Measurements from ENCODE around the gene SRF. TPM values are rescaled to one million over a fixed set of nuclear protein-coding genes. Genes with fewer than 3 reads are reported as not detected.
A peak's percentile ranks its signal among the peaks of the same experiment; 100 is the strongest.
"Not testable (repeated sequence)": the region's sequence is repeated elsewhere in the genome, so short reads cannot be mapped to it uniquely, and the experiment has no call there.

Gene SRF
- total RNA-seq, result 10 to 100 TPM; 45.0 to 53.2 TPM

GRCh38 chr6:43170931-43171706, at the start of gene SRF:
TSS of gene SRF (plus strand) at chr6:43171269. CDS start at chr6:43171657, 388 bp downstream.
- CTCF ChIA-PET, result interaction anchor here (0.7 to 2.6 kb wide), 10 partner anchors 9 to 241 kb away, joined by 3 to 12 read pairs (median 4); partner anchors contain the start of genes CNPY3, CUL9, DNPH1 and PEX6
- DNase-seq (peak; percentile 100), ATAC-seq (peak; percentile 74)
- peak within 1 kb of the TSS; percentile 100 for H3K4me3 Mint-ChIP-seq
- peaks cover 40% of the 10 kb centered on the region for H3K4me1 Mint-ChIP-seq
- no peaks in the 10 kb centered on the region for H3K27me3 Mint-ChIP-seq
- peaks cover 15% of the 10 kb centered on the region for H3K36me3 Mint-ChIP-seq
- H3K9me3 Mint-ChIP-seq (ENCODE audit: low read depth), result no peaks in the 10 kb centered on the region
- peak within 1 kb of the TSS; percentile 92 for H3K27ac Mint-ChIP-seq

- no peak overlapping the region for H3K4me3 Mint-ChIP-seq
- no peaks in the 10 kb centered on the region for H3K36me3 Mint-ChIP-seq
- H3K4me1 Mint-ChIP-seq, result no peaks in the 10 kb centered on the region
- DNase-seq, result no peak
- H3K27ac Mint-ChIP-seq, result no peak overlapping the region
- CTCF ChIA-PET, result no interaction called here
- ATAC-seq, result no peak
- peaks cover 7% of the 10 kb centered on the region for H3K27me3 Mint-ChIP-seq
- no peaks in the 10 kb centered on the region for H3K9me3 Mint-ChIP-seq (ENCODE audit: low read depth)
Measured at GRCh38 chr6:43122146-43122545, 48.9 kb upstream of the SRF start.

DNA sequence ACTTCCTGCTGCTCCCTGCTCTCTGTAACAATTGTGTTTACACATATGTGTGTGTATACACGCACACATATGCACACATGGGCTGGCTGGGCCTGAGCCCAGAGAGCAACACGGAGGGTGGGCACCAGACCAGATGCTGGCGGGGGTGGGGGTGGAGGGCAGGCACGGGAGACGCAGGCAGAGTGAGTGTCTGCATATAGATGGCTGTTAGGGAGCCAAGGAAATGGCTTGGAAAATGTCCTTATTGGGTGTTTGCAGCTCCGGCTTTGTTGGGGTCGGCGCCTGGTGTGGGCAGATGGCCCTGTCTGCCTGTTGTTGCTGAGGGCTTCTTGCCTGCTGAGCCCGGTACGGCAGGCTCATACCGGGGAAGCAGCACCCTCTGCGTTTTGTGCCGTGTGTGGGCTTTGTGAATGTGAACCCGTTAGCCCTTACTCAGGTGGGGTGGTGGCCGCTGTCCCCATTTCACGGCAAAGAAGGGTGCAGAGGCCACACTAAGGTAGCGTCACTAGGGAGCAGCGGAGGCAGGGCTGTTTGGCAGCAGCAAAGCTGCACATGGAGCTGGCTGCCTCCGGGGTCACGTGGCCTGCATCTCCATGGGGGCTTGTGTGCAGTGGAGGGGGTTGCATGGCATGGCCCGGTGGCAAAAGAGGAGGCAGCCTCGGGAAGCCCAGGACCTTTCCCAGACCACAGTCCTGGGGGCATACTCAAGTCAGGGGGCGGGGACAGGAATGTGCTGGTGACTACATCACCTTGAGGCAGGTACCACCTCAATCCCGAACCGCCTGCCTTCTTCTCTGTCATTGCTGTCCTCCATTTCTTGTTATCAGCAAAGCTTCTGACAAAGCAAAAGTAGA, 47.4 kb upstream of the SRF start:
- no peak overlapping the region for H3K27ac Mint-ChIP-seq
- no peaks in the 10 kb centered on the region for H3K4me1 Mint-ChIP-seq
- H3K9me3 Mint-ChIP-seq (ENCODE audit: low read depth), result no peaks in the 10 kb centered on the region
- no peak for DNase-seq
- CTCF ChIA-PET, result interaction anchor here (0.7 to 1.4 kb wide), 2 partner anchors 14 to 225 kb away, joined by 3 read pairs; no protein-coding TSS in a partner anchor
- H3K27me3 Mint-ChIP-seq, result peaks cover 7% of the 10 kb centered on the region
- H3K36me3 Mint-ChIP-seq, result no peaks in the 10 kb centered on the region
- no peak overlapping the region for H3K4me3 Mint-ChIP-seq
- ATAC-seq, result no peak

DNA sequence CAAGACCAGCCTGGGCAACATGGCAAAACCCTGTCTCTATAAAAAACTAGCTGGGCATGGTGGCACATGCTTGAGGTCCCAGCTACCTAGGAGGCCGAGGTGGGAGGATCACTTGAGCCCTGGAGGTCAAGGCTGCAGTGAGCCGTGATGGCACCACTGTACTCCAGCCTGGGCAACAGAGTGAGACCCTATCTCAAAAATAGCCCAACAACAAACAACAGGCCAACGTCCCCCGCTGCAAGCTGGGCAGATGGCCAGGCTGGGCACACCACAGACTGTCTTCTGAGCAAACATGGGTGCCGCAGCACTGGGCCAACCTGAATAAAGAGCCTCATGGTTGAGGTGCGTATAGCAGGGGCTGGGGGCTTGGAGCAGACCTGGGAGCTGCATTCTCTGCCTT, 46.6 kb upstream of the SRF start:
- no peaks in the 10 kb centered on the region for H3K9me3 Mint-ChIP-seq (ENCODE audit: low read depth)
- ATAC-seq, result no peak
- H3K36me3 Mint-ChIP-seq, result no peaks in the 10 kb centered on the region
- H3K27me3 Mint-ChIP-seq, result peaks cover 7% of the 10 kb centered on the region
- no peak overlapping the region for H3K4me3 Mint-ChIP-seq
- no peak for DNase-seq
- H3K27ac Mint-ChIP-seq, result no peak overlapping the region
- no peaks in the 10 kb centered on the region for H3K4me1 Mint-ChIP-seq
- CTCF ChIA-PET, result interaction anchor here (0.7 to 1.6 kb wide), 3 partner anchors 15 to 226 kb away, joined by 3 to 6 read pairs (median 3); no protein-coding TSS in a partner anchor

DNA sequence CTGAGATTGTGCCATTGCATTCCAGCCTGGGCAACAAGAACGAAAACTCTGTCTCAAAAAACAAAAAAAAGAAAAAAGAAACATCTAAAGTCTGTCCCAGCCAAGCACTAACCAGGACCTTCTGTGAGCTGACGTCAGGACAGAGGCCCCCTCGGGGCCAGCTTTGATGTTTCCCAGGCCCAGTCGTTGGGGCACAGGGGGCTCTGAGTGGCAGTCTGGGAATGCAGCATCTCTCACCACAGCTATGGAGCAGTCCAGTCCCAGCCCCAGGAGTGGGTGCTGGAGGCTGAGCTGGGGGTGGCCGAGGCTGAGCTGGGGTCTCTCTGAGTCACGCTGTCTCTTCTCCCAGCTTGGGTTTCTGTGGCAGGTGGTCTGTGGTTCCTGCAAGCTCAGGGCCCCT, 46.0 kb upstream of the SRF start:
- ATAC-seq (no peak), DNase-seq (no peak)
- no peak overlapping the region for H3K27ac Mint-ChIP-seq
- H3K27me3 Mint-ChIP-seq, result peaks cover under 1% of the 10 kb centered on the region
- CTCF ChIA-PET, result interaction anchor here (1.4 to 1.6 kb wide), 2 partner anchors 19 to 227 kb away, joined by 3 to 6 read pairs; no protein-coding TSS in a partner anchor
- H3K36me3 Mint-ChIP-seq, result no peaks in the 10 kb centered on the region
- H3K4me3 Mint-ChIP-seq, result no peak overlapping the region
- no peaks in the 10 kb centered on the region for H3K4me1 Mint-ChIP-seq
- H3K9me3 Mint-ChIP-seq (ENCODE audit: low read depth), result no peaks in the 10 kb centered on the region

DNA sequence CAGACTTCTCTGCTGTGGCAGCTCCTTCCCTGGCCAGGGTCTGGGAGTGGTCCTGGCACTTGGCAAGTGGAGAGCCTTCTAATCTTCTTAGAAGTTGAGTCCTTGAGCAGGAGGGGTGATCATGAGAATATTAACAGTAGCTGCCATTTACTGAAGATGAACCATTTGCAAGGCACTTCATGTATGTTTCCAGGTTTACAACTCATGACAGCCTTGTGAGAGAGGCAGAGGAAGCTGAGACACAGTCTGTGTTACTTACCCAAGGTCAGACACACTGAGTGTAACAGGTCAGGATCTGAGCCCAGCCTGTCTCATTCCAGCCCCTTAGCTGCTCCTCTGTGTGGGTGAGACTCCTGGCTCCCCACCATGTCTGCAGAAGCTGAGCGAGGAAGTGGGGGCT, 45.5 kb upstream of the SRF start:
- Mint-ChIP-seq H3K4me3 (no peak overlapping the region), H3K9me3 (ENCODE audit: low read depth) (no peaks in the 10 kb centered on the region), H3K36me3 (no peaks in the 10 kb centered on the region), H3K4me1 (no peaks in the 10 kb centered on the region), H3K27ac (no peak overlapping the region), H3K27me3 (no peaks in the 10 kb centered on the region)
- CTCF ChIA-PET, result interaction anchor here (1.6 kb wide), 1 partner anchor 18 kb away, joined by 6 read pairs; no protein-coding TSS in a partner anchor
- ATAC-seq (no peak), DNase-seq (no peak)

DNA sequence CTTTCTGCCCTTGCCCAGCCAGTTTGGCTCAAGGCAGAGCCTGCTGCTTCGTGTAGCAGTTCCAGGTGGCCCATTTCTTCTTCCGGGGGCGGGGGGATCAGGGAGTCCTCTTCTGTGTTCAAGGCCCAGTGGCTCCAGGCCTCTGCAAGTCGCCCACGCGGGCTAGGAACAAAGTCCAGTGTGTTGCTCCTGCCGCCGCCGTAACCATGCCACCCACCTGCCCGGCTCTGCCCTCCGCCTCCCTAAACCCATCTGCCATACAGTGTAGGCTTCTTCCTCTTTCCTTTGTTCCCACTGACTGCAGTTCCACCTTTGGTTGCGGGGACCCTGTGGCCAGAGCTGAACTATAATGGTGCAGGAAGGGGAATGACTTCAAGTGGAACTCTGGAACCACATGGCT, 43.9 kb upstream of the SRF start:
- DNase-seq, result no peak
- CTCF ChIA-PET, result interaction anchor here (1.6 kb wide), 1 partner anchor 16 kb away, joined by 6 read pairs; no protein-coding TSS in a partner anchor
- H3K36me3 Mint-ChIP-seq, result no peaks in the 10 kb centered on the region
- no peak overlapping the region for H3K4me3 Mint-ChIP-seq
- no peak for ATAC-seq
- H3K27ac Mint-ChIP-seq, result no peak overlapping the region
- H3K4me1 Mint-ChIP-seq, result no peaks in the 10 kb centered on the region
- no peaks in the 10 kb centered on the region for H3K9me3 Mint-ChIP-seq (ENCODE audit: low read depth)
- no peaks in the 10 kb centered on the region for H3K27me3 Mint-ChIP-seq

- CTCF ChIA-PET, result interaction anchor here (1.6 kb wide), 1 partner anchor 15 kb away, joined by 6 read pairs; no protein-coding TSS in a partner anchor
Measured at GRCh38 chr6:43127877-43128276, 43.2 kb upstream of the SRF start.

DNA sequence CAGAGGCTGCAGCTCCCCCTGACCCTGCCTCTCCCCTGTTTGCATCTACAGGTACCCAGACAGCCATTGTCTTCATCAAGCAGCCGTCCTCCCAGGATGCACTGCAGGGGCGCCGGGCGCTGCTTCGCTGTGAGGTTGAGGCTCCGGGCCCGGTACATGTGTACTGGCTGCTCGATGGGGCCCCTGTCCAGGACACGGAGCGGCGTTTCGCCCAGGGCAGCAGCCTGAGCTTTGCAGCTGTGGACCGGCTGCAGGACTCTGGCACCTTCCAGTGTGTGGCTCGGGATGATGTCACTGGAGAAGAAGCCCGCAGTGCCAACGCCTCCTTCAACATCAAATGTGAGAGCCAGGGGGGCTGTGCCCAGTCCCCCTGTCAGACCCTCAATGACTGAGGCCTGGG, 42.1 kb upstream of the SRF start:
- H3K4me3 Mint-ChIP-seq, result no peak overlapping the region
- H3K4me1 Mint-ChIP-seq, result no peaks in the 10 kb centered on the region
- H3K27me3 Mint-ChIP-seq, result no peaks in the 10 kb centered on the region

More at GRCh38 chr6:43127877-43128276, 43.2 kb upstream of the SRF start:
- H3K27me3 Mint-ChIP-seq, result no peaks in the 10 kb centered on the region
- H3K36me3 Mint-ChIP-seq, result no peaks in the 10 kb centered on the region
- H3K4me3 Mint-ChIP-seq, result no peak overlapping the region
- no peaks in the 10 kb centered on the region for H3K4me1 Mint-ChIP-seq
- DNase-seq (no peak), ATAC-seq (no peak)
- no peak overlapping the region for H3K27ac Mint-ChIP-seq
- no peaks in the 10 kb centered on the region for H3K9me3 Mint-ChIP-seq (ENCODE audit: low read depth)

DNA sequence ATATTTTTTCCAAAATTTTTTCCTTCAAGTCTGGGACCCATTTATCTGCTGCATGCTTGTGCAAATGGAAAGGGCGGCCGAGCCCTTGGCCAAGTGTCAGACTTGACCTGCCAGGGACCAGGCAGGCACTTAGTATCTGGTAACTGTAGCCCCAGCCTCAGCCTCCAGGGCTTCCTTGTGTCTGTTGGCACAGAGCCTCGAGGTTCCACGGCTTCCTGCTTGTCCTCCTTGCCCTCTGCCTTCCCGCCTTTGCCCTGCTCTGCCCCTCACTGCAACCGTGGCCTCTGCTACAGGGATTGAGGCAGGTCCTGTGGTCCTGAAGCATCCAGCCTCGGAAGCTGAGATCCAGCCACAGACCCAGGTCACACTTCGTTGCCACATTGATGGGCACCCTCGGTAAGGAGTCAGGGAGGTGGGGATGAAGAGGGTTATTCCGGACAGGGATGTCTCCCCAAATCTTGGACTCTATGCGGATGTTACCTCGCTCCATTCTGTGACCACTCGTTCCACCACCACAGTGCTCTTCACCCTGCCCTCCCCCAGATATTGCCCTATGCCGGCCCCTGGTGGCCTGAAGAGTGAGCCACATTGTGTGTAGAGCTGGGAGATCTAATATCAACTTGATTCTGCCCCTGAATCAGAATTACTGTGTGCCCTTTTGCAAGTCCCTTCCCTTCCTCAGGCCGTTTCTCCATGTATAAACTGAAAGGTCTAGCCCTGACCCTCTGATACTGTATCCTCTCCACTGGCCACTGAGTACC, 41.5 kb upstream of the SRF start:
- Mint-ChIP-seq H3K4me1 (no peaks in the 10 kb centered on the region), H3K27ac (no peak overlapping the region), H3K36me3 (no peaks in the 10 kb centered on the region), H3K27me3 (no peaks in the 10 kb centered on the region), H3K9me3 (ENCODE audit: low read depth) (no peaks in the 10 kb centered on the region), H3K4me3 (no peak overlapping the region)
- DNase-seq, result no peak
- ATAC-seq, result peak; percentile 42
- CTCF ChIA-PET, result no interaction called here

More for the DNA sequence above, 42.1 kb upstream of the SRF start:
- CTCF ChIA-PET, result no interaction called here
- DNase-seq (no peak), ATAC-seq (no peak)
- H3K9me3 Mint-ChIP-seq (ENCODE audit: low read depth), result no peaks in the 10 kb centered on the region
- H3K36me3 Mint-ChIP-seq, result no peaks in the 10 kb centered on the region
- no peak overlapping the region for H3K27ac Mint-ChIP-seq

GRCh38 chr6:43130429-43130828, 40.6 kb upstream of the SRF start:
- DNase-seq, result no peak
- no peaks in the 10 kb centered on the region for H3K4me1 Mint-ChIP-seq
- H3K27me3 Mint-ChIP-seq, result no peaks in the 10 kb centered on the region
- no peak overlapping the region for H3K27ac Mint-ChIP-seq
- H3K4me3 Mint-ChIP-seq, result no peak overlapping the region
- CTCF ChIA-PET, result interaction anchor here (1.6 kb wide), 1 partner anchor 12 kb away, joined by 4 read pairs; no protein-coding TSS in a partner anchor
- no peaks in the 10 kb centered on the region for H3K36me3 Mint-ChIP-seq
- no peak for ATAC-seq
- H3K9me3 Mint-ChIP-seq (ENCODE audit: low read depth), result no peaks in the 10 kb centered on the region

GRCh38 chr6:43131379-43131778, 39.7 kb upstream of the SRF start:
- H3K27me3 Mint-ChIP-seq; H3K9me3 Mint-ChIP-seq (ENCODE audit: low read depth); DNase-seq; H3K36me3 Mint-ChIP-seq; ATAC-seq; H3K27ac Mint-ChIP-seq; H3K4me3 Mint-ChIP-seq; H3K4me1 Mint-ChIP-seq: not testable (repeated sequence)
- CTCF ChIA-PET, result interaction anchor here (1.6 kb wide), 1 partner anchor 11 kb away, joined by 4 read pairs; no protein-coding TSS in a partner anchor

DNA sequence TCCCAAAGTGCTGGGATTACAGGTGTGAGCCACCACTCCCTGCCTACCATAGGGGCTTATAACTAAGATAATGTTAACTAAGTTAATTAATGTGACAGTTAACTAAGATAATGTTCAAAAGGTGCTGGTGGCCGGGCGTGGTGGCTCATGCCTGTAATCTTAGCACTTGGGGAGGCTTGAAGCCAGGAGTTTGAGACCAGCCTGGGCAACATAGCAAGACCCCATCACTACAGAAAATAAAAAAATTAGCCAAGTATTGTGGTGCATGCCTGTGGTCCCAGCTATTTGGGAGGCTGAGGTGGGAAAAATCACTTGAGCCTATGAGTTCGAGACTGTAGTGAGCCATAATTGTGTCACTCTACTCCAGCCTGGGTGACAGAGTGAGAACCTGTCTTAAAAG, 32.8 kb upstream of the SRF start:
- Mint-ChIP-seq H3K36me3 (no peaks in the 10 kb centered on the region), H3K9me3 (ENCODE audit: low read depth) (no peaks in the 10 kb centered on the region), H3K4me1 (peaks cover 8% of the 10 kb centered on the region), H3K27me3 (no peaks in the 10 kb centered on the region), H3K27ac (no peak overlapping the region), H3K4me3 (no peak overlapping the region)
- no peak for ATAC-seq
- CTCF ChIA-PET, result no interaction called here
- DNase-seq, result no peak
